ENCODE data around the gene RAPGEF5.

The RAPGEF5 gene

DNA sequence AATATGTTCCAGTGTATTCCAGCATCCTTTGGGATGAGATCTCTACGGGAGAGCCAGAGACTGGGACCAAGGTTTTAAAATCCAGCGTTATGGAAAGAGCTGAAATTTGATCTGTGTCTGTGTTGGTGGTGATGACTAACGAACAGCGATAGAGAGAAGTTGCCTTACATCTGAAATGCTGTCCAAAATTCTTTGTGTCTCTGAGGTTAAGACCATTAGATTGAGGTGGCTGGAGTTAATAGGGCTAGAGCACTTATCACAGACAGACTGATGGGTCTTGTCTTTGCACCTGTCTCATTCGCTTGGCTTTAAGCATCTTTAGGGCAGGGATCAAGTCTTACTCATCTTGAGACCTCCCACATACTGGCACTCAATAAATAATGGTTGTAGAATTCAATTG, 41.0 kb upstream of the RAPGEF5 start:
- Histone ChIP-seq H2AFZ (no peak overlapping the region), H3K79me2 (no peaks in the 10 kb centered on the region), H3K4me1 (peaks cover 5% of the 10 kb centered on the region), H3K9ac (no peak overlapping the region), H3K4me3 (ENCODE audit: low read depth, low read length) (no peak overlapping the region), H3K27me3 (ENCODE audit: control insufficient read depth, insufficient read depth, low read length) (no peaks in the 10 kb centered on the region), H3K27ac (no peak overlapping the region), H3K9me3 (ENCODE audit: control insufficient read depth, low read length) (no peaks in the 10 kb centered on the region), H3K4me2 (ENCODE audit: low read length) (no peak overlapping the region), H3K36me3 (ENCODE audit: control insufficient read depth, insufficient read depth, low read length) (no peaks in the 10 kb centered on the region)
- no peak for TF ChIP-seq CTCF (IDR thresholded peaks at IDR 0.05)

- Histone ChIP-seq H3K9ac (no peak overlapping the region), H3K4me1 (peaks cover 5% of the 10 kb centered on the region), H3K27me3 (ENCODE audit: control insufficient read depth, insufficient read depth, low read length) (no peaks in the 10 kb centered on the region), H3K27ac (no peak overlapping the region), H2AFZ (no peak overlapping the region), H3K79me2 (no peaks in the 10 kb centered on the region), H3K4me3 (ENCODE audit: low read depth, low read length) (no peak overlapping the region), H3K36me3 (ENCODE audit: control insufficient read depth, insufficient read depth, low read length) (no peaks in the 10 kb centered on the region), H3K9me3 (ENCODE audit: control insufficient read depth, low read length) (no peaks in the 10 kb centered on the region), H3K4me2 (ENCODE audit: low read length) (no peak overlapping the region)
- no peak for TF ChIP-seq CTCF (IDR thresholded peaks at IDR 0.05)
Measured at GRCh38 chr7:22395222-22395621, 38.3 kb upstream of the RAPGEF5 start.

- TF ChIP-seq CTCF (IDR thresholded peaks at IDR 0.05), result no peak
- H3K9me3 ChIP-seq (ENCODE audit: control insufficient read depth, low read length), result no peaks in the 10 kb centered on the region
- H3K4me2 ChIP-seq (ENCODE audit: low read length), result no peak overlapping the region
- H3K36me3 ChIP-seq (ENCODE audit: control insufficient read depth, insufficient read depth, low read length), result no peaks in the 10 kb centered on the region
- peaks cover 5% of the 10 kb centered on the region for H3K4me1 ChIP-seq
- H3K4me3 ChIP-seq (ENCODE audit: low read depth, low read length), result no peak overlapping the region
- no peaks in the 10 kb centered on the region for H3K79me2 ChIP-seq
- no peaks in the 10 kb centered on the region for H3K27me3 ChIP-seq (ENCODE audit: control insufficient read depth, insufficient read depth, low read length)
- H2AFZ ChIP-seq, result no peak overlapping the region
- H3K27ac ChIP-seq, result no peak overlapping the region
- no peak overlapping the region for H3K9ac ChIP-seq
Measured at GRCh38 chr7:22394739-22395138, 37.8 kb upstream of the RAPGEF5 start.

- Histone ChIP-seq H3K4me3 (ENCODE audit: low read depth, low read length) (no peak overlapping the region), H3K27me3 (ENCODE audit: control insufficient read depth, insufficient read depth, low read length) (no peaks in the 10 kb centered on the region), H2AFZ (peak overlapping the region; percentile 28), H3K27ac (no peak overlapping the region), H3K9ac (no peak overlapping the region), H3K4me2 (ENCODE audit: low read length) (no peak overlapping the region), H3K36me3 (ENCODE audit: control insufficient read depth, insufficient read depth, low read length) (no peaks in the 10 kb centered on the region), H3K4me1 (peaks cover 5% of the 10 kb centered on the region), H3K79me2 (no peaks in the 10 kb centered on the region), H3K9me3 (ENCODE audit: control insufficient read depth, low read length) (no peaks in the 10 kb centered on the region)
- no peak for TF ChIP-seq CTCF (IDR thresholded peaks at IDR 0.05)
Measured at GRCh38 chr7:22393913-22394729, 37.2 kb upstream of the RAPGEF5 start.

- Histone ChIP-seq H3K4me1 (peaks cover 5% of the 10 kb centered on the region), H2AFZ (no peak overlapping the region), H3K79me2 (no peaks in the 10 kb centered on the region), H3K27me3 (ENCODE audit: control insufficient read depth, insufficient read depth, low read length) (no peaks in the 10 kb centered on the region), H3K9me3 (ENCODE audit: control insufficient read depth, low read length) (no peaks in the 10 kb centered on the region), H3K36me3 (ENCODE audit: control insufficient read depth, insufficient read depth, low read length) (no peaks in the 10 kb centered on the region), H3K9ac (no peak overlapping the region), H3K4me2 (ENCODE audit: low read length) (no peak overlapping the region), H3K4me3 (ENCODE audit: low read depth, low read length) (no peak overlapping the region), H3K27ac (no peak overlapping the region)
- TF ChIP-seq CTCF (IDR thresholded peaks at IDR 0.05), result no peak
Measured at GRCh38 chr7:22390516-22390915, 33.6 kb upstream of the RAPGEF5 start.

Measured in parathyroid adenoma (tissue), 2 donors.